ENCODE measurements around the gene STEAP4.

GRCh38 chr7:88244258-88244657 is 62.4 kb downstream of the STEAP4 start:
- no peak for TF ChIP-seq CTCF (IDR thresholded peaks at IDR 0.05 in 2 of 3, conservative IDR thresholded peaks at IDR 0.05 in 1 of 3; ENCODE audit: insufficient read depth in 2 of 3, low read depth in 1 of 3, low read length in 3 of 3)
- TF ChIP-seq REST (IDR thresholded peaks at IDR 0.05; ENCODE audit: borderline replicate concordance), result no peak
- no peak for TF ChIP-seq REST (CRISPR knock-in tag; IDR thresholded peaks at IDR 0.05; ENCODE audit: low read depth)
- TF ChIP-seq MXI1 (IDR thresholded peaks at IDR 0.05; ENCODE audit: low read depth, low read length), result no peak
- no peak for TF ChIP-seq ILK (tag; IDR thresholded peaks at IDR 0.05; ENCODE audit: borderline replicate concordance, low read depth)
- TF ChIP-seq TRIM24 (IDR thresholded peaks at IDR 0.05), result no peak
- no peak for TF ChIP-seq POLR2A (conservative IDR thresholded peaks at IDR 0.05)
- no peak for TF ChIP-seq ZBTB33 (CRISPR knock-in tag; IDR thresholded peaks at IDR 0.05)
- TF ChIP-seq GATA2 (CRISPR knock-in tag; IDR thresholded peaks at IDR 0.05), result no peak
